Spleen (tissue), 11 donors: ENCODE measurements around the gene MBD3L5. TPM values are rescaled to one million over a fixed set of nuclear protein-coding genes. Genes with fewer than 3 reads are reported as not detected.

ENCODE experiments used
- DNase-seq: peaks from one replicate; pipeline ENCODE4 v3.0.0-alpha.2; 2020
- H3K27ac ChIP-seq, 8 donors: fragments of 200-600 bp; sonication (generic) in 7 of 8; 1 replicate in 4 of 8; 2 replicates in 4 of 8; pipeline versions ENCODE4 v1.5.0 to v1.8.0; 2016 to 2021; ENCODE audit warnings: inconsistent platforms in 4 of 8, mild to moderate bottlenecking in 4 of 8, moderate library complexity in 1 of 8
- H3K27me3 ChIP-seq, 7 donors: fragments of 200-600 bp; sonication (generic) in 6 of 7; replicated peaks in 1 of 7; 1 replicate in 4 of 7; 2 replicates in 3 of 7; pipeline versions ENCODE4 v1.5.0 to v1.8.0; 2016 to 2021; ENCODE audit warnings: inconsistent platforms in 3 of 7, mild to moderate bottlenecking in 1 of 7
- H3K36me3 ChIP-seq, 6 donors: fragments of 200-600 bp; sonication (generic) in 5 of 6; 1 replicate in 4 of 6; 2 replicates in 2 of 6; pipeline versions ENCODE4 v1.5.0 to v1.8.0; 2016 to 2021; ENCODE audit warnings: inconsistent platforms in 2 of 6
- H3K4me1 ChIP-seq, 6 donors: fragments of 200-600 bp; sonication (generic) in 5 of 6; 1 replicate in 3 of 6; 2 replicates in 3 of 6; pipeline versions ENCODE4 v1.5.0 to v1.8.0; 2016 to 2021; ENCODE audit warnings: inconsistent platforms in 3 of 6
- H3K4me3 ChIP-seq, 8 donors: fragments of 200-600 bp; sonication (generic) in 7 of 8; 1 replicate in 4 of 8; 2 replicates in 4 of 8; pipeline versions ENCODE4 v1.5.0 to v1.8.0; 2016 to 2021; ENCODE audit warnings: inconsistent platforms in 4 of 8, mild to moderate bottlenecking in 4 of 8, moderate library complexity in 2 of 8
- H3K9me3 ChIP-seq, 8 donors: fragments of 200-600 bp; sonication (generic) in 7 of 8; 1 replicate in 4 of 8; 2 replicates in 4 of 8; pipeline versions ENCODE4 v1.5.0 to v1.8.0; 2016 to 2021; ENCODE audit warnings: inconsistent platforms in 4 of 8
- POLR2A ChIP-seq, 3 donors: fragments of 450-650 bp; IDR thresholded peaks; one replicate each; pipeline ENCODE4 v1.5.1; 2017; ENCODE audit warnings: antibody characterized with exemption in 3 of 3, mild to moderate bottlenecking in 1 of 3
- POLR2AphosphoS5 ChIP-seq, 3 donors: sonication (generic); formaldehyde crosslinking; IDR thresholded peaks; one replicate each; pipeline ENCODE4 v1.5.1; 2017; ENCODE audit warnings: antibody characterized with exemption in 3 of 3
- WGBS, 5 donors: extraction: QIAGEN DNeasy Blood & Tissue Kit in 3 of 5; methylation state at CpG; one replicate each; pipeline versions ENCODE4 v1.1.5 to v1.1.7; 2013 to 2018; 5-methylcytosine and 5-hydroxymethylcytosine counted together
- intact Hi-C: fragments of 100-400 bp; cut with DNase I; formaldehyde crosslinking; loops from one replicate; pipeline ENCODE4 v1.15.0; 2023; ENCODE audit warnings: low total_unique reads
- polyA plus RNA-seq, 3 donors: library from polyadenylated mRNA; stranded (reverse); fragments of 200-250 nt; gene quantifications; one replicate each; pipeline ENCODE4 v1.2.1, GENCODE V29; 2013
- total RNA-seq, 7 donors: library from RNA; depleted of rRNA in 3 of 7; stranded (reverse); fragments of >200 nt in 3 of 7; fragmentation: NEBNext Ultra II Directional in 4 of 7; extraction: Animal tissue kit (Norgen Biotek cat#: 25700) in 4 of 7; gene quantifications; one replicate each; pipeline versions ENCODE4 v1.1.0 to v1.2.1, GENCODE V29; 2016 to 2021
- TF ChIP-seq, protein P1 (sequence below), 11 experiments: fragments of 200-600 bp in 7 of 11; fragments of 450-650 bp in 4 of 11; sonication (generic) in 4 of 11; IDR thresholded peaks in 8 of 11; conservative IDR thresholded peaks in 3 of 11; 1 replicate in 7 of 11; 2 replicates in 4 of 11; pipeline versions ENCODE4 v1.4.0 to v1.8.0; 2016 to 2021; ENCODE audit warnings: antibody characterized with exemption in 11 of 11, inconsistent platforms in 4 of 11, mild to moderate bottlenecking in 1 of 11
- donor health status: healthy with polysubstance abuse.
- donor health status: DM: no; HTN: no; CAD: no; lungs with moderate emphysema.
- donor health status: DM: no; HTN: no; CAD: no.
- donor health status: Bipolar disorder and iron deficiency.
- donor health status: healthy.
- donor health status: DM: no; HTN: no; CAD: no.
- donor health status: DM: yes; HTN: yes; CAD: no.

The MBD3L5 gene
- total and polyA plus RNA-seq, 10 donors, result not detected

DNA sequence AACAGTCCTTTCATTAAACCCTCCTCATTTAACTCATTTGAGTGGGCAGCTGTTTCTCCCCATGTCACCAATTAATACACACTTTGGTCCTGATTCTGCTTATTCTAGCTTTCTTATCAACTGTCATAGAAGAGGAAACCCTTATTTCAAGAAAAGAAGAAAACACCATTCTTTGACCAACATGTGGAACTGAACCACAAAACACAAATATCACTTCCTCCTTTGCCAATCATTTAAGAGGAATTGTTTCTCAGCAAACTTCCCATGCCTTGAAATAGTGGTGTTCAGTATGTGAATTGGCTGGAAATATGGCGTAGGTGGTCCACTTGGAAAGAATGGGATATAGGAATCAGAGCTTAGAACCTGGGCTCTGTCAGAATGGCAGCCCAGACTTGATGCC is 29.6 kb upstream of the MBD3L5 start:
- peak overlapping the region in 4 of 8 donors; percentile 33 to 70 (median 62) for H3K27ac ChIP-seq
- no peak overlapping the region for H3K4me3 ChIP-seq
- DNase-seq, result no peak
- TF ChIP-seq POLR2AphosphoS5 (IDR thresholded peaks at IDR 0.05), result no peak
- TF ChIP-seq, protein P1, sequence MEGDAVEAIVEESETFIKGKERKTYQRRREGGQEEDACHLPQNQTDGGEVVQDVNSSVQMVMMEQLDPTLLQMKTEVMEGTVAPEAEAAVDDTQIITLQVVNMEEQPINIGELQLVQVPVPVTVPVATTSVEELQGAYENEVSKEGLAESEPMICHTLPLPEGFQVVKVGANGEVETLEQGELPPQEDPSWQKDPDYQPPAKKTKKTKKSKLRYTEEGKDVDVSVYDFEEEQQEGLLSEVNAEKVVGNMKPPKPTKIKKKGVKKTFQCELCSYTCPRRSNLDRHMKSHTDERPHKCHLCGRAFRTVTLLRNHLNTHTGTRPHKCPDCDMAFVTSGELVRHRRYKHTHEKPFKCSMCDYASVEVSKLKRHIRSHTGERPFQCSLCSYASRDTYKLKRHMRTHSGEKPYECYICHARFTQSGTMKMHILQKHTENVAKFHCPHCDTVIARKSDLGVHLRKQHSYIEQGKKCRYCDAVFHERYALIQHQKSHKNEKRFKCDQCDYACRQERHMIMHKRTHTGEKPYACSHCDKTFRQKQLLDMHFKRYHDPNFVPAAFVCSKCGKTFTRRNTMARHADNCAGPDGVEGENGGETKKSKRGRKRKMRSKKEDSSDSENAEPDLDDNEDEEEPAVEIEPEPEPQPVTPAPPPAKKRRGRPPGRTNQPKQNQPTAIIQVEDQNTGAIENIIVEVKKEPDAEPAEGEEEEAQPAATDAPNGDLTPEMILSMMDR (IDR thresholded peaks at IDR 0.05 in 8 of 11, conservative IDR thresholded peaks at IDR 0.05 in 3 of 11), result no peak
- TF ChIP-seq POLR2A (IDR thresholded peaks at IDR 0.05), result no peak
- no peaks in the 10 kb centered on the region for H3K4me1 ChIP-seq
- 67 to 91% (median 78%) methylated on average over 1 of the region's 1 CpG for WGBS, 5 donors
- peaks cover 0 to 20% (median 0%) of the 10 kb centered on the region in 7 donors for H3K27me3 ChIP-seq
- H3K36me3 ChIP-seq, result no peaks in the 10 kb centered on the region
- intact Hi-C loops, result no loop called here
- H3K9me3 ChIP-seq, result no peaks in the 10 kb centered on the region

DNA sequence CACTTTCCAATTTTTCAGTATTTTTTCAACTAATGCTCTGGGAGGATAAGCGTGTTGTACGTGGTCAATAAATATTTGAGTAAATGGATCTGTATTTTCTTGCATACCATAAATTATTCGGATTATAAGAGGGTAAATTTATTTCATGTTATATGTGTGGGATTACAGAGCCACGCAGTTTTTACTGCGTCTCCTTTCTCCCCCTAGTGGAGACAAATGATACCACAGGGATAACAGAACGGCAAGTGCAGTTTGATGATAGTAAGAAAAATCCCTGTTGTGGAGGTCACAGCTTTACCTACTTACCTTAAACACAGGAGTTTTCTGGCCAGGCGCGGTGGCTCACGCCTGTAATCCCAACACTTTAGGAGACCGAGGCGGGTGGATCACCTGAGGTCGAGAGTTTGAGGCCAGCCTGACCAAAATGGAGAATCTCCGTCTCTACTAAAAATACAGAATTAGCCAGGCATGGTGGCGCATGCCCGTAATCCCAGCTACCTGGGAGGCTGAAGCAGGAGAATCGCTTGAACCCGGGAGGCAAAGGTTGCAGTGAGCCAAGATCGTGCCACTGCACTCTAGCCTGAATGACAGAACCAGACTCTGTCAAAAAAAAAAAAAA is 26.0 kb upstream of the MBD3L5 start:
- Histone ChIP-seq H3K4me3 (no peak overlapping the region), H3K27me3 (peaks cover 0 to 20% (median 0%) of the 10 kb centered on the region in 7 donors), H3K27ac (no peak overlapping the region), H3K9me3 (no peaks in the 10 kb centered on the region), H3K36me3 (no peaks in the 10 kb centered on the region), H3K4me1 (peaks cover 0 to 17% (median 4%) of the 10 kb centered on the region in 6 donors)
- WGBS, 5 donors, result 49 to 95% (median 56%) methylated on average over 18 of the region's 18 CpGs
- no peak for DNase-seq
- TF ChIP-seq, protein P1 (IDR thresholded peaks at IDR 0.05 in 8 of 11, conservative IDR thresholded peaks at IDR 0.05 in 3 of 11), result peak in 2 of 11 experiments; percentile 71 to 77
- TF ChIP-seq POLR2A (IDR thresholded peaks at IDR 0.05), result no peak
- TF ChIP-seq POLR2AphosphoS5 (IDR thresholded peaks at IDR 0.05), result no peak
- intact Hi-C loops, result no loop called here

DNA sequence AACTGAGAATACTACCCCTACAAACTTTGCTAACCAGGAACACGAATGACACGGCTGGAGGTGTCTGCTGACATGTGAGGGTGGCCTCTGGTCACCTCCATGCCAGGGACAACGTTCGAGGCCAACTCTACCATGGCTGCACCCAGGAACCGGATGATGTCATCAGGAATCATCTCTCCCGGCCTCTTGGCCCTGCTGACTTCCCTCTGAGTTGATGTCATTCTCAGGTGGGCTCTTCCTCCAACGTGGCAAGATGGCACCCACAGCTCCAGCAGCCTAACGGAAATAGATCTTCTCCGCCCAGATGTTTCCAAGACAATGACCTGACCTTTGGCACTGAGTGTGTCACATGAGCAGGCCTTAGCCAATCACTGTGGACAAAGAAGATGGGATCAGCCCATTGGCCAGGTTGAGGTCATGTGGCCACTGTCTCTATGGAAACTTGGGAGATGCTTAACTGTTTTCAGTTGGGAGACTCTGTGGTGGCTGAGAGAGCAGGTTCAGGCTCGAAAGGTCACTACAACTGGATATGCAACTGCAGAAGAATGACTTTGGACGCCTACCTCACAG is 24.2 kb upstream of the MBD3L5 start:
- WGBS, 5 donors, result 75 to 93% (median 88%) methylated on average over 9 to 11 of the region's 11 CpGs
- no peak overlapping the region for H3K27ac ChIP-seq

DNA sequence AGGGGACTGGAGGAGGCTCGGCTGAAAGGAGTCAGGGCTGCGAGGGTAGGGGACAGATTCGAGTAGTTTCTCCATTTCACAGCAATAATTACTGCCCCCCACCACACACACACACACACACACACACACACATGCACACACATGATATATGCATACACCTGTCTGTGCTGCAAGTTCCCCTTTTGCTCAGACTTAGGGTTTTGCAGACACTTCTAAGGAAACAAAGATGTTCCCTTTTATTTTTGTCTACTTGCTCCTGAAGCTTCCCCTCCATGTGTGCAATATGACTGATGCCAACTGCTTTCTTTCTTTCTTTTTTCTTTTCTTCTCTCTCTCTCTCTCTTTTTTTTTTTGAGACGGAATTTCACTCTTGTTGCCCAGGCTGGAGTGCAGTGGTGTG is 22.5 kb upstream of the MBD3L5 start:
- Histone ChIP-seq H3K9me3 (no peaks in the 10 kb centered on the region), H3K27me3 (no peaks in the 10 kb centered on the region), H3K36me3 (no peaks in the 10 kb centered on the region), H3K4me1 (peaks cover 0 to 22% (median 6%) of the 10 kb centered on the region in 6 donors), H3K4me3 (no peak overlapping the region), H3K27ac (no peak overlapping the region)
- no peak for TF ChIP-seq POLR2A (IDR thresholded peaks at IDR 0.05)
- TF ChIP-seq, protein P1 (IDR thresholded peaks at IDR 0.05 in 8 of 11, conservative IDR thresholded peaks at IDR 0.05 in 3 of 11), result no peak
- TF ChIP-seq POLR2AphosphoS5 (IDR thresholded peaks at IDR 0.05), result no peak
- DNase-seq, result no peak
- intact Hi-C loops, result no loop called here
- 35 to 63% (median 41%) methylated on average over 4 of the region's 4 CpGs for WGBS, 5 donors

More for the DNA sequence above, 24.2 kb upstream of the MBD3L5 start:
- Histone ChIP-seq H3K36me3 (no peaks in the 10 kb centered on the region), H3K4me3 (no peak overlapping the region), H3K4me1 (peaks cover 0 to 22% (median 6%) of the 10 kb centered on the region in 6 donors), H3K27me3 (peaks cover 0 to 12% (median 0%) of the 10 kb centered on the region in 7 donors), H3K9me3 (no peaks in the 10 kb centered on the region)
- no peak for TF ChIP-seq POLR2A (IDR thresholded peaks at IDR 0.05)
- TF ChIP-seq POLR2AphosphoS5 (IDR thresholded peaks at IDR 0.05), result no peak
- intact Hi-C loops, result no loop called here
- DNase-seq, result no peak
